ENCODE data around the gene PARL.

- no peak for TF ChIP-seq CTCF (IDR thresholded peaks at IDR 0.05)
- no peak for TF ChIP-seq EZH2 (IDR thresholded peaks at IDR 0.05; ENCODE audit: borderline replicate concordance, insufficient read depth, low read depth, low read length, poor library complexity, severe bottlenecking)
These were observed 77.4 kb downstream of the PARL start for GRCh38 chr3:183807209-183807728.
